GM19372 (cell line): ENCODE measurements around the gene SNRPA1.

Source experiments
- ATAC-seq: cut with Tn5 transposase; IDR thresholded peaks from one replicate; pipeline ENCODE4 v1.9.1; 2021; ENCODE audit warnings: mild to moderate bottlenecking, low read depth, moderate library complexity; ENCODE audit not compliant: unreplicated experiment

SNRPA1 gene

DNA sequence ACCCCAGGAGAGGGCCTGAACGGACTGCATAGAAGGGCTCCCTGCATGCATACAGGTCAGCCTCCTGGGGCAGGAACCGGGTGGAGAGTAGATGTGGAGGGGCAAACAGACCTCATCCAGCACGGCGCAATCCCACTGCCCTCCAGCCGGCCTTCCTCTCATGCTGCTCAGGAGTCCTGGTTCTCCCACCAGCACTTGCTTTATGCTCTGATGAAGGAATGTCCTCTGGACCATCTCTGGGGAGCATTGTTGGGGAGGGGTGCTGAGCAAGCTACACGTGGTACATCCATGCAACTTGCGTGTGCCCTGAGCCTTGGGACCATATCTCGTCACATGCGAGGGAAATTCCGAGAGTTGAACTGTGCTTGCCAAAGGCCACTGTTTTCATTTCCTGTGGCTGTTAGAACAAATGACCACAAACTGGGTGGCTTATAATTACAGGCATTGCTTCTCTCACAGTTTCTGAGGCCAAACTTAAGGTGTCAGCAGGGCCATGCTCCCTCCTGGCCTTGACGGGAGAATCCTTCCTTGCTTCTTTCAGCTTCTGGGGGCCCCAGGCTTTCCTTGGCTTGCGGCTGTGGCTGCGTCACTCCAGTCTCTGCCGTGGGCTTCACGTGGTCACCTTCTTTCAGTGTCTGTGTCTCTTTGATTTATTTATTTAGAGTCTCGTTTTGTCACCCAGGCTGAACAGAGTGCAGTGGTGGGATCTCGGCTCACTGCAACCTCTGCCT is 30.0 kb downstream of the SNRPA1 start:
- ATAC-seq = peak; percentile 57

DNA sequence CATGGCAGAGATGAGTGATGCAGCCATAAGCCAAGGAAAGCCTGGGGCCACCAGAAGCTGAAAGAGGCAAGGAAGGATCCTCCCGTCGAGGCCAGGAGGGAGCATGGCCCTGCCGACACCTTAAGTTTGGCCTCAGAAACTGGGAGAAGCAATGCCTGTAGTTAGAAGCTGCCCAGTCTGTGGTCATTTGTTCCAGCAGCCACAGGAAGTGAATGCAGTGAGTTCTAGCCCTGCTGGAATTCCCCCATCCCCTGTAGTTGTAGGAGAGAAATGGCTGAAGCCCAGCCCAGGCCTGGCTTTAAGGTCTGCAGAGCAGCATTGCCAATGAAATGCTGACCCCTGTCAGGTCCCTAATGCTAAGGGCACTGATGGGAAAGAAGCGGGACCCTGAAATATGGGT is 31.0 kb downstream of the SNRPA1 start:
- no peak for ATAC-seq

DNA sequence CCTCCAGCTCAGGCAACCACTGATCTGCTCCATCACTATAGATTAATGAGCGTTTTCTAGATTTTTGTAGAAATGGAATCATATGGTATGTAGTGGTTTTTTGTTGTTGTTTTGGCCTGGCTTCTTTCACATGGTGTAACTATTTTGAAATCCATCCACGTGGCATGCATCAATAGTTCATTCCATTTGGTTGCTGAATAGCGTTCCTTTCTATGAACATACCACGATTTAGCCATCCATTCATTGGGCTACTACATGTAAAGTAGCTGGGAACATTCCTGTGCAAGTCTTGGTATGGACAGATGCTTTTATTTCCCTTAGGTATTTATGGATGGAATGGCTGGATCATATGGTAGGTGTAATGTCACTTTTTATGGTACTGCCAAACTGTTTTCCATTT is 32.5 kb downstream of the SNRPA1 start:
- ATAC-seq = no peak

DNA sequence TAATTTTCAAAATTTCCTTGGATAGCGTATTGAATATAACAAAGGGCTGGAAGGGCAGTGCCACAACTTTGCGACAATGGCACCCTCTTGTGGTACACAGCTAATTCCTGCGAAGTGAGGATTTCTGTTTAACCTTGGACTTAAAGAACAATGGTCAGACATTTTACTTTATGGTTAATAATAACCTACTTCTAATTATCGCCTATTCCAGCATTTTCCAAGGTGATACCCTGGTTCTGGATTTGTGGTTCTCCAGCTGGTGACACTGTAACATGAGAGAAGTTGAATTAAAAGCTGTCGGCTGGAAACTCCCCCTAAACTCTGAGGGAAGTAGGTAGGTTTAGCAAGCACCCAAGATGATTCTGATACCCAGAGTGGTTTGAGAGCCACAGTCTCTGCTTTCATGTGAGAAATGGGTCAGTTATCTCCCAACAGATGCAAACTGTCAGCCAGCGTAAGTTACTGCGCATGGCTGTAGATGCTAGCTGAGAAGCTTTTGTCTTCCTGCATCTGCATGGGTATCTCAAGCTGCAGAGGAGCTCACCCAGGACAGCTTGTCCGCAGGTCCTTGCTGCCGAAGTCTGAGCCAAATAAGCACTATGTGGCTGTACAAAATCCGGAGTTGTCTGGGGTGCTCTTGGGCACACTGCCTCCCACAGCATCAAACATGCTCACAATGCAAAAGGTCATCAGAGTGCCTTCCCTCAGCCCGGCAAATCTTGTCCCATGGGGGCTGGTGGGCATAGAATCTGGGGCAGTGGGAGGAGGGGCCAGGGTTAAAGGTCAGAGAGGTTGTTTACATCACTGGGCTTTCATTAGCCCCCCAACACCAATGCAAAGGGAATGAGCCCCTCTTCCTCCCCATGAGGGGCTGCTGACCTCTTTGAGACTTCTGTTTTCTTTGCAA is 36.6 kb downstream of the SNRPA1 start:
- peak; percentile 62 for ATAC-seq

DNA sequence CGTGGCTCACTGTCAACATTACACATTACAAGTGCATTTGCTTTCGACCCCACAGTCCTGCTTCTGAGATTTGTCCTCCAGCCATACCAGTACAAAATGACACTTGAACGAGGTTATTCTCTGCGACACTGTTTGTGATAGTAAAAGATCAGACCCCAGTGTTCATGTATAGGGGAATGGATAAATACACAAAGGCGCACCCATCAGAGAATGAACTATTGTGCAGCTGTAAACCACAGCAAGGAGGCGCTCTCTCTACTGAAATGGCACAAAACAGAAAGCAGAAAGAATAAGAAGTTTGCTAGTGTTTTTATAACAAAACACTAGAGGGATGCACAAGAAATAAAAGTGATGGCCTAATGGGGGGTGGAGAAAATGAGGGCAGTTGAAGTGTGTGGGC is 38.3 kb downstream of the SNRPA1 start:
- no peak for ATAC-seq

DNA sequence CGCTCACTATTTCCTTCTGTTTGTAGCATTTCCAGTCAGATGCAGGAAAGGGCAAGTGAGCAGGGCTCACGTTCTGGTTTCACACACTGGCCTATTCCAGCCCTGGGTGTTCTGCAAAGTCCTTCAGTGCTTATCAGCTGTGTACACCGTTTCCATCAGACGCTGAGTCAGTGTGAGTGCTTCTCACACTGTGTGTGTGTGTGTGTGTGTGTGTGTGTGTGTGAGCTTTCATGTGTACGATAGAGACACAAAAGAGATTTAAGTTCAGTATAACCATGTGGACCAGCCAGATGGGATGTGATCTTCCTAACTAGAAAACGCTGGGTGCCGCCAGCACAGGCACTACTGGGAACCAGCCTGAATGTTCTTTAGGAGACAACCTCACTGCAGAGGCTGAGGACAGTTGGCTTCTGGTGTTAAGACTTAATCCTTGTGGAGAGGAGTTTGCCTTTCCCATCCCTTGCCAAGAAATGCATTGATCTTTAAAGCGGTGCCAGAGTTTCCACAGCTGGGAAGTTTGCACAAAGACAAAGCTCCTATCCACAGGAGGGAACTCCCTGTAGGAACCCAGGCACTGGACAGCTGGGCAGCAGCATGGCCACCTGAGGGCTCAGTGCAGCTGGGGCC is 39.3 kb downstream of the SNRPA1 start:
- ATAC-seq = no peak

- ATAC-seq = no peak
Measured at GRCh38 chr15:101255051-101255395, 40.0 kb downstream of the SNRPA1 start.

DNA sequence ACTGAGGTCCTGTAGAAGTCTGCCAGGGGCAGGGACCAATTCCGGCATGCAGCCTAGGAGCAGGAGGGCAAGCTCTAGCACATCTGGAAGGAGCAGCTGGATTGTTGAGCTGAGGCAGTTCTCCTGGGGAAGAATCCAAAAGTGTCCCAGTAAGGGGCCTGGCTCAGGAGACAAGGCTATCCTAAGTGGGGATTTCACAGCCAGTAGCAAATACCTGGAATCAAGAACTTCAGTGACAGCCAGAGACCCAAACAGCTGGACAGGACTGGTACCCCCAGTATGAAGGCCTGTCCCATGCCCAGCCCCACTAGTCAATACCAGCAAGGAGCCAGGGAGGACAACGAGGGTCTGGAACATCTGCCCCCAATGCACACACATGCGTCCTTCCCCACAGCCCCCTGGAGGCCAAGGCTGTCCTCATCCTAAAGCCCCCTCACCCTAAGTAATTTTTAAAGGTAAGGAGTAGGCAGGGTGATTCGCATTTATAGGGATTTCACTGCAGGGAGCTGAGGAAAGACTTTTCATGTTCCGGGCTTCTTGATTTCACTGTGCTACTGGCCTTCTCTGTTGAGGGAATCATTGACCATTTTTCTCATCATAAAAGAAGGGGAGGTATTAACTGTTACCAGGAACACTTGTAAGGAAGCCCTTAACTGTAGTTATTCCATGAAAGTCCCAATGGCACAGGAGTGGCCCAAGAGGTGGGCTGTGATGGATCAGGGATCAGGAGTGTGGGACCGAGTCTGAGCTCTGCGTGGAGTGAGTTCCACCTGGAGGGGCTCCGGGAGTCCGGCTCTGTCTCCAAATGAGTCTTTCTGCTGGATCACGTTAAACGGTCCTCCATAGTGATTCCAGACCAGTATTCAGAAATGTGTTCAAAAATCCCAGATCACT is 40.6 kb downstream of the SNRPA1 start:
- ATAC-seq = no peak

GRCh38 chr15:101252836-101253235 is 42.2 kb downstream of the SNRPA1 start:
- no peak for ATAC-seq

- ATAC-seq = peak; percentile 72
Measured at GRCh38 chr15:101251830-101252820, 42.9 kb downstream of the SNRPA1 start, which contains the start of gene CHSY1. Gene CHSY1, minus strand, starts transcription at chr15:101252048. Its CDS starts 592 bp downstream, at chr15:101251456.

GRCh38 chr15:101250873-101251829 is 43.9 kb downstream of the SNRPA1 start:
- ATAC-seq = peak; percentile 36

DNA sequence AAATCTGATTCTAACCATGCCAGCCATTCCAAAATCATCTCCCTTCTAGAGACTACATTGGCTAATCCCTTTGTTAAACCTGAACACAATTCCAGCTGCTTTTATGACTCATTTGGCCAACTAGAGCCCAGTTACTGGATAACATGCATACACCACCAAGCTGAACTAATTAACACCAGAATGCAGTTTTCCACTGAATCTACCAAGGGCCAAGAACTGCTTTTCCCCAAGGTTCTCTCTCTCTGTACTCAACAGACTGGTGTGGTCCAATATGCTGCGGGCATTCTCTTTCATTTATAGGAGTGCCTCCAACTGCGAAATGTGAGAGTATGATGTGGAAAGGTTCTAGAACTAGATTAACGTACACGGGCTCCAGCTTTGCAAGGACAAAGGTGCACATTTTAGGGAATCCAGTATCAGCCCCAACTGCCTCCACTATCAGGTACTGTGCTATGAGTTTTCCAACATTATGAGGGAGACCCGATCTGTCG is 44.7 kb downstream of the SNRPA1 start:
- ATAC-seq = no peak

- ATAC-seq = no peak
Measured at GRCh38 chr15:101248274-101248673, 46.8 kb downstream of the SNRPA1 start.

GRCh38 chr15:101246824-101247745 is 48.0 kb downstream of the SNRPA1 start:
- no peak for ATAC-seq

DNA sequence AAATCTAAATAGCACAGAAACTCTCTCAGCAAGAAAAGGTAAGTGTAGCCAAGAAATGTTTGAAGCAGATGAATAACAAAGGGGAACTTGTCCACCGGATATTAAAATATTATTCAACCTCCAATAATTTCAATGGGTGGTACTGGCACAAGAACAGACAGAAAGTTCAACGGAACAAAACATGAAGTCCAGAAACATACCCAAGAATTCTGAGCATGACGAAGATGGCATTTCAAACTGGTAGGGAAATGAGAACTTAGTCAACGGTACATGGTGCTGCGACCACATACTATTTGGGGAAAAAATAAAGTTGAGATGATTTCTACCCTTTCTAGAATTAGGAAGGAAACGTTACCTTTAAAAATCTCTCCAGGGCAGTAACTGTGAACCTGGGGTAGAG is 48.7 kb downstream of the SNRPA1 start:
- no peak for ATAC-seq

GRCh38 chr15:101244889-101245668 is 50.0 kb downstream of the SNRPA1 start:
- no peak for ATAC-seq
